Measurements from ENCODE around the gene TYROBP. TPM values are rescaled to one million over a fixed set of nuclear protein-coding genes. Genes with fewer than 3 reads are reported as not detected.
A peak's percentile ranks its signal among the peaks of the same experiment; 100 is the strongest.
"Not testable (repeated sequence)": the region's sequence is repeated elsewhere in the genome, so short reads cannot be mapped to it uniquely, and the experiment has no call there.

TYROBP gene
- total RNA-seq, 2 donors from 2014 or later = not detected

DNA sequence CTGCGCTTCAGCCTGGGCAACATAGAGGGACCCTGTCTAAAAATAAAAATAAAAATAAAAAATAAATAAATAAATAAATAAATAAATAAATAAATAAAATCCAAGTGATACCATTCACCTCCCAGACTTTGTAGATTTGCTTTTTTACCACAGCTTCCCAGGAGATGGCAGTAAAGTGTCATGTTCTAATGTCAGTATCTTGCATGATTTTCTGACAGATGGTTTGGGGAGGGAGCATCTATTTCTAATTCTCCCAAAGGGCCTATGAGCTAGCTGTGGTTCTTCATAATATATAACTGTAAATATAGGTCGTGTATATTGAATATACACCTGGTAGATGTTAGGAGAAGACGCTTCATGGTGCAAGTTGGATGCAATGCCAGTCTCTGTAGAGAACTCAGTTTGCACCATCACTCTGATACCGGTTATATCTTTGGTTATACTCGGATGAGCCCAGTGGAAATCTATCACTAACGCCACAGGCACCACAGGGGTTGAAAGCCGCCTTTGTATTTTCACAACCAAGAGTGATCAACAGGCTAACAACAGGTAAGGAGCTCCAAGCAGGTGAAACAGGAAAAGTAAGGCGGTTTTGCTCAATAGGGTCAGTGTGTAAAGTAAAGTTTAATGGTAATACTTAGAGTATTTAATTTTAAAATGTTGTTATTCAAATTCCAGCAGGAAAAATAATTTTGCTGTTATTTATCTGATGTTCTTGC is 25.8 kb downstream of the TYROBP start:
- peak; percentile 25 for ATAC-seq (replicated peaks)
- H3K4me1 Mint-ChIP-seq = peaks cover 6% of the 10 kb centered on the region
- no peak overlapping the region for H3K4me3 Mint-ChIP-seq
- H3K36me3 Mint-ChIP-seq (ENCODE audit: low read depth) = peaks cover 15% of the 10 kb centered on the region
- H3K27ac Mint-ChIP-seq = no peak overlapping the region
- no peaks in the 10 kb centered on the region for H3K9me3 Mint-ChIP-seq
- H3K27me3 Mint-ChIP-seq = peaks cover 14% of the 10 kb centered on the region

DNA sequence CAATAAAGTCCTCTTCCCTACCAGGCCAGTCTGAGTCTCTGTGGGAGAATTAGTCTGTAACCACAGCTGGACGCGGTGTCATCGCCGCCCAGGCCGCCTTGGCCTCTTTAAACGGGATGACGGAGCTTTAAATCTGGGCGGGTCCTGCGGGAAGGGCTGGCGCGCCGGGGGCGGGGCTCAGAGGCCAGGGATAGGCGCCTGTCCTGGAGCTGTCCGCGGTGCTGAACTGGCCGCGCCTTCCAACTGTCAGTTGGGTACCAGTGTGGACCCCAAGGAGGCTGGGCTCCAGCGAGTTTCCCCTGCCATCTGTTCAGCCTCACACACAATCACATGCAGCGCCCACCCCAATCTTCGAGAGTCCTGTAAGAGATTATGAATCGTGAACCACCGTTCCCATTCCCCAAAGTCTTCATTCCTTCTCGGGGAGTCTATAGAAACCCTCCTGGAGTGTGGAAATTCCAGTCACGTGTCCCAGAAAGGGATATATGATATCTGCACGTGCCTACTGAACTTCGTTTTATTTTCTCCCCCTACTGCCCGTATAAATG is 28.3 kb downstream of the TYROBP start:
- H3K4me1 Mint-ChIP-seq = peaks cover 6% of the 10 kb centered on the region
- ATAC-seq (replicated peaks) = peak; percentile 86
- no peak overlapping the region for H3K4me3 Mint-ChIP-seq
- no peak overlapping the region for H3K27ac Mint-ChIP-seq
- no peaks in the 10 kb centered on the region for H3K9me3 Mint-ChIP-seq
- H3K27me3 Mint-ChIP-seq = peaks cover 14% of the 10 kb centered on the region
- H3K36me3 Mint-ChIP-seq (ENCODE audit: low read depth) = no peaks in the 10 kb centered on the region

DNA sequence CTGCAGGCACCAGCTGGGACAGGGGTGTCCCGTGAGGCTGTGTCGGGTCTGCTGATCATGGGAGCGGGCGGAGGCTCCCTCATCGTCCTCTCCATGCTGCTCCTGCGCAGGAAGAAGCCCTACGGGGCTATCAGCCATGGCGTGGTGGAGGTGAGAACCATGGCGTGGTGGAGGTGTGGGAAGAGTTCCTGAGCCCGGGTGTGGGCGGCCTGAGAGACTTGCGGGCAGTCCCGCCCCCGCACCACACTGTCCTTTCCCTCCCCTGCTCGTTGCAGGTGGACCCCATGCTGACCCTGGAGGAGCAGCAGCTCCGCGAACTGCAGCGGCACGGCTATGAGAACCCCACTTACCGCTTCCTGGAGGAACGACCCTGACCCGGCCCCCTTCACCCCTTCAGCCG is 29.0 kb downstream of the TYROBP start:
- Mint-ChIP-seq H3K36me3 (ENCODE audit: low read depth) (no peaks in the 10 kb centered on the region), H3K27me3 (peaks cover 14% of the 10 kb centered on the region), H3K4me1 (peaks cover 6% of the 10 kb centered on the region), H3K9me3 (no peaks in the 10 kb centered on the region), H3K27ac (no peak overlapping the region), H3K4me3 (no peak overlapping the region)
- ATAC-seq (replicated peaks) = no peak

DNA sequence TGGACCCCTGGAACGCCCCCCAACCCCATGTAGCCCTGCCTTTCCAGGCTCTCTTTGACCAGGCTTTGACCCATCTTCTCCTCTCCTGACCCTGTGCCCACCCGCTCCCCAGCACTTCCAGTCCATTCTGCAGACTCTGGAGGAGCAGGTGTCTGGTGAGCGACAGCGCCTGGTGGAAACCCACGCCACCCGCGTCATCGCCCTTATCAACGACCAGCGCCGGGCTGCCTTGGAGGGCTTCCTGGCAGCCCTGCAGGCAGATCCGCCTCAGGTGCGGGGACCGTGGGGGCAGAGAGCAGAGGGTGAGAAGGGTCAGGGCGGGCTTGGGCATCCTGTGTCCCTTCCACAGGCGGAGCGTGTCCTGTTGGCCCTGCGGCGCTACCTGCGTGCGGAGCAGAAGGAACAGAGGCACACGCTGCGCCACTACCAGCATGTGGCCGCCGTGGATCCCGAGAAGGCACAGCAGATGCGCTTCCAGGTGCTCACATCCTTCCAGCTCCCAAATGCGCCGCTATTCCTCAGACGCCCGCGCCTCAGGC is 33.6 kb downstream of the TYROBP start:
- no peak for ATAC-seq (replicated peaks)
- Mint-ChIP-seq H3K27me3 (peaks cover 12% of the 10 kb centered on the region), H3K4me3 (no peak overlapping the region), H3K4me1 (peaks cover 10% of the 10 kb centered on the region), H3K36me3 (ENCODE audit: low read depth) (peaks cover 6% of the 10 kb centered on the region), H3K27ac (no peak overlapping the region), H3K9me3 (no peaks in the 10 kb centered on the region)

DNA sequence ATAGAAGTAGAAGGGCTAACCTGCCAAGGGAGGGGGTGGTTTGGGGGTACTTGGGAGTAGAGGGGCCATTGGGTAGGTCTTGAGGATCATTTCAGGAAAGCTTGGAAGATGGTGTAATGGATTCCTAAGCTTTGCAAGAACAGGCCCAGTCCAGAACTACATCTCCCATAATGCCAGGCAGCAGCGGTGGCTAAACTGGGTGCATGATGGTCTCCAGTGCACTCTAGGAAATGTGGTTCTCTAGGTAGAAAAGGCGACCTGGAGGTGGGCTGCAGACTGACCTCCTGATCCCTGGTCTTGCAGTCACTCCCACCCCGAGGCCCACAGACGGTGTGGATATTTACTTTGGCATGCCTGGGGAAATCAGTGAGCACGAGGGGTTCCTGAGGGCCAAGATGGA is 35.9 kb downstream of the TYROBP start:
- ATAC-seq (replicated peaks) = no peak
- Mint-ChIP-seq H3K27me3 (peaks cover 14% of the 10 kb centered on the region), H3K9me3 (no peaks in the 10 kb centered on the region), H3K4me3 (no peak overlapping the region), H3K27ac (no peak overlapping the region), H3K4me1 (peaks cover 9% of the 10 kb centered on the region), H3K36me3 (ENCODE audit: low read depth) (peaks cover 6% of the 10 kb centered on the region)

DNA sequence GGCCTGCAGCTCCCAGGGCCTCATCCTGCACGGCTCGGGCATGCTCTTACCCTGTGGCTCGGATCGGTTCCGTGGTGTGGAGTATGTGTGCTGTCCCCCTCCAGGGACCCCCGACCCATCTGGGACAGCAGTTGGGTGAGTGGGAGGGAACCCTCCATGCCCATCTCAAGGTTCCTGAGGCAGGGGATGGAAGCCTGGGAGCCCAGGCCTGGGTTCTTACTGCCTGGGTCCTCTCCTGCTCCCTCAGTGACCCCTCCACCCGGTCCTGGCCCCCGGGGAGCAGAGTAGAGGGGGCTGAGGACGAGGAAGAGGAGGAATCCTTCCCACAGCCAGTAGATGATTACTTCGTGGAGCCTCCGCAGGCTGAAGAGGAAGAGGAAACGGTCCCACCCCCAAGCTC is 36.5 kb downstream of the TYROBP start:
- ATAC-seq (replicated peaks) = no peak
- Mint-ChIP-seq H3K27me3 (peaks cover 15% of the 10 kb centered on the region), H3K27ac (no peak overlapping the region), H3K4me1 (peaks cover 9% of the 10 kb centered on the region), H3K9me3 (no peaks in the 10 kb centered on the region), H3K36me3 (ENCODE audit: low read depth) (peaks cover 6% of the 10 kb centered on the region), H3K4me3 (no peak overlapping the region)

DNA sequence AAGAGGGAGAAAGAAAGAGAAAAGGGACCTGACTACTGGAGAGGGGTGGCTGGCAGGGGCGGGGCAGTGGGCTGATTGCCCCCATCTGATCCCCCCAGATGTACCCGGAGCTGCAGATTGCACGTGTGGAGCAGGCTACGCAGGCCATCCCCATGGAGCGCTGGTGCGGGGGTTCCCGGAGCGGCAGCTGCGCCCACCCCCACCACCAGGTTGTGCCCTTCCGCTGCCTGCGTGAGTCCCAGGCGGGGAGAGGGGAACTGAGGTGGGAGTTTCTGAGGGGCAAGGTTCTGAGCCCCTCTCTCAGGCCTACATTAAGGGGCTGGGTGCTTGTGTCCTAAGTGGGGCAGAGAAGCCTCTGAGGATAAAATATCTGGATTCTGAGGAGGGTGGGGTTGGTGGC is 37.3 kb downstream of the TYROBP start:
- H3K36me3 Mint-ChIP-seq (ENCODE audit: low read depth) = peaks cover 6% of the 10 kb centered on the region
- no peak overlapping the region for H3K27ac Mint-ChIP-seq
- H3K4me3 Mint-ChIP-seq = peak overlapping the region; percentile 80
- ATAC-seq (replicated peaks) = no peak
- no peaks in the 10 kb centered on the region for H3K9me3 Mint-ChIP-seq
- H3K27me3 Mint-ChIP-seq = peaks cover 21% of the 10 kb centered on the region
- peaks cover 9% of the 10 kb centered on the region for H3K4me1 Mint-ChIP-seq

DNA sequence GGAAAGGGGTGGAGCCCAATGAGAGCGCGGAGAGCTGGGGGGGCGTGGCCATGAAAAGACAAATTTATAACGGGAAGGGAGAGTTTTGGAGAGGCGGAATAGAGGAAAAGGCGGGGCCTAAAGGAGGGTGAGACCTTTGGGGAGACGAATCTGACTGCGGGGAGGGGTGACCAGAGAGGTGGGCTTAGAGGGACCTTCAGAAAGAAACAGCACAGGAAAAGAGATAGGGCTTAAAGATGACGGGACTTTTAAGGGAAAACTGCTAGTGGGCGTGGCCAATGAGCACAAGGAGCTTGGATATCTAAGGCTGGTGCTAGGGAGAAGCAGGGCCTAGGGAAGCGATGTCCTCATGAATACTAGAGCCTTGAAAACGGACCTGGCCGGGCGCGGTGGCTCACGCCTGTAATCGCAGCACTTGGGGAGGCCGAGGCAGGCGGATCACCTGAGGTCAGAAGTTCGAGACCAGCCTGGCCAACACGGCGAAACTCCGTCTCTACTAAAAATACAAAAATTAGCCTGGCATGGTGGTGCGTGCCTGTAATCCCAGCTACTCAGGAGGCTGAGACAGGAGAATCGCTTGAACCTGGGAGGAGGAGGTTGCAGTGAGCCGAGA is 37.9 kb downstream of the TYROBP start:
- peak; percentile 67 for ATAC-seq (replicated peaks)
- H3K27me3 Mint-ChIP-seq = peaks cover 27% of the 10 kb centered on the region
- H3K9me3 Mint-ChIP-seq; H3K27ac Mint-ChIP-seq; H3K36me3 Mint-ChIP-seq (ENCODE audit: low read depth): not testable (repeated sequence)
- H3K4me3 Mint-ChIP-seq = peak overlapping the region; percentile 80
- H3K4me1 Mint-ChIP-seq = peaks cover 13% of the 10 kb centered on the region

DNA sequence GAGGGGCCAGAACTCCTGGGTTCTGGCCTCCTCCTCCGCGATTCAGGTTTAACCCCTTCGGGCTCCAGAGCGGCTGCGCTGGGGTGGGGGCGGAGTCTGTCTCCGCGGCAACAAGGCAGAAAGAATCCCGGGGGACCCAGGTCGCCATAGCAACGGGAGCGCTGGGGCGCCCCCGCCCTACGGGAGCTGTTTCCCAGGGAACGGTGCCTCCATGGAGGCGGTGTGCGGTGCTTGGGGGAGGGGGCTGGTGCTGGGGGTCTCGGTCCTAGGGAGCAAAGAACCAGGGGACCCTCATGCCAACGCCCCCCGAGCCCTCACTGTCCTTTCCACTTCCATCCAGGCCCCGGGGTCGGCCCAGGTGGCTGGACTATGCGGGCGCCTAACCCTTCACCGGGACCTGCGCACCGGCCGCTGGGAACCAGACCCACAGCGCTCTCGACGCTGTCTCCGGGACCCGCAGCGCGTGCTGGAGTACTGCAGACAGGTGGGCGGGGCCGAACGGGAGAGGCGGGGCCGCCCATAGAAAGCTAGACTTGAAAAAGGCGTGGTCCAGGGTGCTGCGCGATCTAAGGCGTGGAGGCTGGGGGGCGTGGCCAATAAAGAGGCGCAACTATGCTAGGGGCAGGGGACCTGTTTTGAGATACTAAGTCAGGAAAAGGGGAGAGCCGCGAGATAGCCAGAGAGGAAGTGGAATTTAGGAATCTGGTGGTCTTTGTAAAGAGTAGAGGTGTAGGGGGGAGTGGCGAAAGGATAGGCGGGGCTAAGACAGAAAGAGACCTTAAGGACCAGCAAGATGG is 38.6 kb downstream of the TYROBP start:
- peaks cover 27% of the 10 kb centered on the region for H3K27me3 Mint-ChIP-seq
- H3K27ac Mint-ChIP-seq = no peak overlapping the region
- peaks cover 14% of the 10 kb centered on the region for H3K4me1 Mint-ChIP-seq
- peak; percentile 91 for ATAC-seq (replicated peaks)
- H3K36me3 Mint-ChIP-seq (ENCODE audit: low read depth) = peaks cover 6% of the 10 kb centered on the region
- H3K4me3 Mint-ChIP-seq = peak overlapping the region; percentile 80
- H3K9me3 Mint-ChIP-seq = no peaks in the 10 kb centered on the region

DNA sequence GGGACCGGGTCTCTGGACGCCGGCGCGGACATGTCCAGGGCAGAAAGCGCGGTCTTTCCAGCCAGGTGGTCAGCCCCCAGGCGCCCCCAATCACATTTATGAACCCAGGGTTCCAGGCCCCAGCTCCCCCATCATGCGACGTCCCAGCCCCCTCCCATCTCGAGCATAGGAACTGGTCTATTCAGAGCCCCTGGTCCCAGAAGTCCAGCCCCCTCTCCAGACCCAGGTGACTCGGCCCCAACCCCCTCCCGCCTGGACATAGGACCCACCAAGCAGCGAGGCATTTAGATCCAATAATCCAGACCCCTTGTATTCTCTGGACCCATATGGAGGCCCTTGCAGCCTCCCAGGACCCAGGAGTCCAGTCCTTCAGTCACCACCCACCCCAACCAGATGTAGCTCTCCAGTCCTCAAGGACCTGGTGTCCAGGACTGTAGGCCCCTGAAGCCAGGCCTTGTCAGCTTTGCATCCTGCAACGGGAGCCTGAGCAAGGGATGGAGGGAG is 39.2 kb downstream of the TYROBP start:
- H3K36me3 Mint-ChIP-seq (ENCODE audit: low read depth) = peaks cover 6% of the 10 kb centered on the region
- peaks cover 14% of the 10 kb centered on the region for H3K4me1 Mint-ChIP-seq
- H3K27ac Mint-ChIP-seq = no peak overlapping the region
- peak overlapping the region; percentile 80 for H3K4me3 Mint-ChIP-seq
- no peak for ATAC-seq (replicated peaks)
- no peaks in the 10 kb centered on the region for H3K9me3 Mint-ChIP-seq
- H3K27me3 Mint-ChIP-seq = peaks cover 27% of the 10 kb centered on the region

DNA sequence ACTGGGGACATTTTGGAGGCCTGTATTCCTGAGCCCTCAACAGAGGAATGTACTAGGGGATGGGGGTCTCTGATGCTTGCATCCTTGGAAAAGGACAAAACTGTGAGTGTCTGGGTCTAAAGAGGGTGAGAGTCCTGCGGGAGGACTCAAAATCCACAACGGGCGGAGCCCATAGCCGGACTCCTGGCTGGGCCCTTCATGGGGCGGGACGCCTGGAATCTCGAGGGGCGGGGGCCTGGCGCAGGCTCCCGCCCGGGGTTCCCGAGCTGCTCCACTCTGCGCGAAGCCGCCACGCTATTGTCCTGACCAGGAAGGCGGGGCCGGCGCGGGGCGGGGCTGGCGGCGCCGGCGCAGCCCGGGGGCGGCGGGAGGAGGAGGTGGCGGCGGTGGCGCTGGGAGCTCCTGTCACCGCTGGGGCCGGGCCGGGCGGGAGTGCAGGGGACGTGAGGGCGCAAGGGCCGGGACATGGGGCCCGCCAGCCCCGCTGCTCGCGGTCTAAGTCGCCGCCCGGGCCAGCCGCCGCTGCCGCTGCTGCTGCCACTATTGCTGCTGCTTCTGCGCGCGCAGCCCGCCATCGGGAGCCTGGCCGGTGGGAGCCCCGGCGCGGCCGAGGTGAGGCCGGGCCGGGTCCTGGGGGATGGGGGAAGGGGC is 39.8 kb downstream of the TYROBP start, which contains the start of gene APLP1:
Gene APLP1, plus strand, starts transcription at position 403 of the 651 bp plus-strand sequence. Its CDS starts 63 bp downstream, at position 466.
- ATAC-seq (replicated peaks) = peak; percentile 77
- H3K27ac Mint-ChIP-seq = no peak within 1 kb of the TSS
- H3K9me3 Mint-ChIP-seq = no peaks in the 10 kb centered on the region
- peaks cover 14% of the 10 kb centered on the region for H3K4me1 Mint-ChIP-seq
- peak within 1 kb of the TSS; percentile 80 for H3K4me3 Mint-ChIP-seq
- peaks cover 6% of the 10 kb centered on the region for H3K36me3 Mint-ChIP-seq (ENCODE audit: low read depth)
- H3K27me3 Mint-ChIP-seq = peaks cover 27% of the 10 kb centered on the region

DNA sequence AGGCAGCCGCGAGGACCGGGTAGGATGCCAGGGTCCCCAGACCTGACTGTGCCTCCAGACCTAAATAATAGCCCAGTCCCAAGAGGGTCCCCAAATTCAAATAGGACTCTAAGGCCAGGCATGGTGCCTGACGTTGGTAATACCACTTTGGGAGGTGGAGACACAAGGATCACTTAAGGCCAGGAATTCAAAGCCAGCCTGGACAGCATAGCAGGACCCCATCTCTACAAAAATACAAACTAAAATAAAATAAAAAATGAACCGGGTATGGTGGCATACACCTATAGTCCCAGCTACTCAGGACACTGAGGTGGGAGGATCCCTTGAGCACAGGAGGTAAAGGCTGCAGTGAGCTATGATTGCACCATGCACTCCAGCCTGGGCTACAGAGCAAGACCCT is 45.1 kb downstream of the TYROBP start:
- Mint-ChIP-seq H3K27ac (no peak overlapping the region), H3K4me3 (no peak overlapping the region), H3K36me3 (ENCODE audit: low read depth) (no peaks in the 10 kb centered on the region), H3K9me3 (no peaks in the 10 kb centered on the region), H3K27me3 (peaks cover 42% of the 10 kb centered on the region), H3K4me1 (peaks cover 5% of the 10 kb centered on the region)
- ATAC-seq (replicated peaks) = no peak

DNA sequence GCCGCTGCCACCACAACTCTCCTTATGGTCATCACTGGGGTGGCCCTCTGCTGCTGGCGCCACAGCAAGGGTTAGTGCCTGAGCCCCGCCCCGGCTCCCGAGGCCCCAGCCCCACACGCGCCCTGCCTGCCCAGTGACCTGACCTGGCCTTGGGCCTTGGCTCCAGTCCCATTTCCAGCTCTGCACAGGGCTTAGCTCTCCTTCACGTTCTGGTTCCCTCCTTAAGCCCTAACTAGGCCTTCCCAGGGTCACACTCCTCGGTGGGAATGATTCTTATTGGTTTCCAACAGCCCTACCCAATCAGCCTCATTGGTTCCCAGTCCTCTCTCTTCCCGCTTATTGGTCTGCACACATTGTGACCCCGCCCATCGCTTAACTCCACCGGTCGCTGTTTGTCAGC is 45.6 kb downstream of the TYROBP start:
- Mint-ChIP-seq H3K4me1 (peaks cover 5% of the 10 kb centered on the region), H3K27ac (no peak overlapping the region), H3K27me3 (peaks cover 38% of the 10 kb centered on the region), H3K36me3 (ENCODE audit: low read depth) (no peaks in the 10 kb centered on the region), H3K9me3 (no peaks in the 10 kb centered on the region), H3K4me3 (no peak overlapping the region)
- no peak for ATAC-seq (replicated peaks)

Measured in activated T-helper 17 cell treated with anti-CD3 and anti-CD28 coated beads, Interleukin-2, amount 50 U/mL, for 72 hours (primary cell).